H1 (cell line): ENCODE measurements around the gene WLS. TPM values are rescaled to one million over a fixed set of nuclear protein-coding genes. Genes with fewer than 3 reads are reported as not detected.

Experiments used
- CTCF ChIA-PET: fragments of 300-600 bp; sonication (Branson Sonifier 250); formaldehyde crosslinking; loops from one replicate; lab custom pipeline; 2021; ENCODE audit not compliant: partially characterized antibody; lab: Charles Lee
- POLR2A ChIA-PET: fragments of 300-600 bp; sonication (Branson Sonifier 250); formaldehyde crosslinking; loops from one replicate; lab custom pipeline; 2021; ENCODE audit warnings: inconsistent platforms; ENCODE audit not compliant: partially characterized antibody; lab: Charles Lee
- DNase-seq, 2 experiments: peaks; one replicate each; pipeline versions ENCODE4 v3.0.0 to v3.0.0-alpha.2; 2010 to 2022; ENCODE audit warnings: low spot score in 2 of 2, low read depth in 1 of 2, mixed read lengths in 1 of 2
- FAIRE-seq: peaks from 2 replicates; lab custom pipeline; 2011; peaks lifted over from hg19 to GRCh38; lab: Jason Lieb, UNC
- H2AFZ ChIP-seq: 2 replicates; pipeline ENCODE4 v1.8.1; 2012; ENCODE audit warnings: low read length, inconsistent platforms
- H2AK5ac ChIP-seq: 2 replicates; pipeline ENCODE4 v1.6.1; 2013; ENCODE audit warnings: low read depth, low read length
- H2BK120ac ChIP-seq: replicated peaks from 2 replicates; pipeline ENCODE3; 2013; ENCODE audit warnings: low read depth, low read length, inconsistent platforms
- H2BK12ac ChIP-seq: 2 replicates; pipeline ENCODE4 v1.6.1; 2013; ENCODE audit warnings: low read depth, low read length
- H2BK15ac ChIP-seq: 2 replicates; pipeline ENCODE4 v1.6.1; 2013; ENCODE audit warnings: low read length
- H2BK20ac ChIP-seq: 2 replicates; pipeline ENCODE4 v1.6.1; 2013; ENCODE audit warnings: low read length
- H2BK5ac ChIP-seq: 2 replicates; pipeline ENCODE4 v1.6.1; 2013; ENCODE audit warnings: low read depth, low read length
- H3K14ac ChIP-seq: 2 replicates; pipeline ENCODE4 v1.6.1; 2013; ENCODE audit warnings: inconsistent platforms; ENCODE audit not compliant: insufficient read length
- H3K18ac ChIP-seq: 2 replicates; pipeline ENCODE4 v1.6.1; 2013; ENCODE audit warnings: low read length; ENCODE audit errors: extremely low read depth
- H3K23ac ChIP-seq: 2 replicates; pipeline ENCODE4 v1.6.1; 2013; ENCODE audit warnings: inconsistent platforms; ENCODE audit not compliant: insufficient read length
- H3K23me2 ChIP-seq: 2 replicates; pipeline ENCODE4 v1.6.1; 2013; ENCODE audit warnings: low read depth, low read length
- H3K27ac ChIP-seq: 2 replicates; pipeline ENCODE4 v1.6.1; 2011; ENCODE audit warnings: low read depth, low read length, inconsistent platforms
- H3K27me3 ChIP-seq, 4 experiments: replicated peaks in 1 of 4; 1 replicate in 1 of 4; 2 replicates in 3 of 4; pipeline versions ENCODE4 v1.6.1 to v1.8.1; 2011 to 2013; ENCODE audit warnings: low read length in 3 of 4, mild to moderate bottlenecking in 3 of 4, inconsistent platforms in 2 of 4, mixed read lengths in 2 of 4, moderate library complexity in 1 of 4; ENCODE audit not compliant: control insufficient read depth in 3 of 4, insufficient read depth in 3 of 4; ENCODE audit errors: extremely low read depth in 1 of 4
- H3K36me3 ChIP-seq, 4 experiments: 2 replicates each; pipeline versions ENCODE4 v1.6.1 to v1.8.1; 2011 to 2013; ENCODE audit warnings: mild to moderate bottlenecking in 4 of 4, low read length in 3 of 4, moderate library complexity in 2 of 4, control low read depth in 1 of 4, inconsistent platforms in 1 of 4; ENCODE audit not compliant: insufficient read depth in 4 of 4, control insufficient read depth in 2 of 4
- H3K4ac ChIP-seq: replicated peaks from 2 replicates; pipeline ENCODE3; 2013; ENCODE audit warnings: low read length, low read depth, mixed read lengths, inconsistent platforms; ENCODE audit not compliant: insufficient read length
- H3K4me1 ChIP-seq, 4 experiments: replicated peaks in 1 of 4; 1 replicate in 1 of 4; 2 replicates in 3 of 4; pipeline versions ENCODE4 v1.6.1 to v1.8.1; 2011 to 2013; ENCODE audit warnings: low read length in 3 of 4, inconsistent platforms in 2 of 4, mixed read lengths in 1 of 4; ENCODE audit not compliant: insufficient read depth in 4 of 4, control insufficient read depth in 3 of 4
- H3K4me2 ChIP-seq, 2 experiments: 2 replicates each; pipeline versions ENCODE4 v1.6.1 to v1.8.1; 2011 to 2013; ENCODE audit warnings: low read depth in 2 of 2, low read length in 2 of 2, control low read depth in 1 of 2, inconsistent platforms in 1 of 2, mild to moderate bottlenecking in 1 of 2; ENCODE audit not compliant: insufficient read depth in 1 of 2
- H3K4me3 ChIP-seq, 4 experiments: fragments of 200-600, 300-600 bp in 1 of 4; sonication (generic), shearing (Covaris generic), sonication (Bioruptor Twin) in 1 of 4; 2 replicates each; pipeline versions ENCODE4 v1.5.1 to v1.8.1; 2011 to 2016; ENCODE audit warnings: low read length in 4 of 4, low read depth in 3 of 4, control low read depth in 2 of 4, inconsistent platforms in 2 of 4, mild to moderate bottlenecking in 2 of 4, mixed read lengths in 1 of 4, moderate library complexity in 1 of 4; ENCODE audit not compliant: insufficient read depth in 2 of 4; ENCODE audit errors: extremely low read depth in 1 of 4
- H3K56ac ChIP-seq: replicated peaks from 2 replicates; pipeline ENCODE3; 2013; ENCODE audit warnings: low read depth, mild to moderate bottlenecking, mixed read lengths, low read length, inconsistent platforms; ENCODE audit not compliant: insufficient read length
- H3K79me1 ChIP-seq: 2 replicates; pipeline ENCODE4 v1.6.1; 2013; ENCODE audit warnings: low read depth, low read length, control low read depth
- H3K79me2 ChIP-seq, 2 experiments: 2 replicates each; pipeline versions ENCODE4 v1.6.1 to v1.8.1; 2012 to 2013; ENCODE audit warnings: low read length in 2 of 2, mild to moderate bottlenecking in 2 of 2, inconsistent platforms in 1 of 2; ENCODE audit not compliant: insufficient read depth in 2 of 2, control insufficient read depth in 1 of 2
- H3K9ac ChIP-seq, 4 experiments: replicated peaks in 1 of 4; 1 replicate in 1 of 4; 2 replicates in 3 of 4; pipeline versions ENCODE4 v1.6.1 to v1.8.1; 2011 to 2013; ENCODE audit warnings: low read depth in 3 of 4, low read length in 3 of 4, control low read depth in 2 of 4, mild to moderate bottlenecking in 2 of 4, moderate library complexity in 2 of 4, inconsistent platforms in 1 of 4; ENCODE audit errors: extremely low read depth in 1 of 4
- H3K9me3 ChIP-seq, 2 experiments: 2 replicates each; pipeline versions ENCODE4 v1.6.1 to v1.8.1; 2012 to 2013; ENCODE audit warnings: mild to moderate bottlenecking in 2 of 2, moderate library complexity in 2 of 2, control low read depth in 1 of 2, inconsistent platforms in 1 of 2, low read depth in 1 of 2, low read length in 1 of 2, mixed read lengths in 1 of 2; ENCODE audit not compliant: insufficient read depth in 2 of 2
- H4K20me1 ChIP-seq, 2 experiments: replicated peaks in 1 of 2; 2 replicates each; pipeline versions ENCODE3 to v1.8.1; 2011 to 2013; ENCODE audit warnings: inconsistent platforms in 2 of 2, low read length in 2 of 2, mild to moderate bottlenecking in 1 of 2; ENCODE audit not compliant: insufficient read depth in 2 of 2, control insufficient read depth in 1 of 2
- H4K5ac ChIP-seq: 2 replicates; pipeline ENCODE4 v1.6.1; 2013; ENCODE audit warnings: low read length, low read depth, mixed read lengths, inconsistent platforms; ENCODE audit not compliant: insufficient read length
- H4K8ac ChIP-seq: 2 replicates; pipeline ENCODE4 v1.8.0; 2013; ENCODE audit warnings: mild to moderate bottlenecking, moderate library complexity, low read length, inconsistent platforms; ENCODE audit not compliant: insufficient read depth; ENCODE audit errors: extremely low read depth
- H4K91ac ChIP-seq: replicated peaks from 2 replicates; pipeline ENCODE3; 2013; ENCODE audit warnings: low read length, mixed read lengths, inconsistent platforms; ENCODE audit not compliant: insufficient read length
- ATF3 ChIP-seq: IDR thresholded peaks from 2 replicates; pipeline ENCODE4 v1.6.1; 2011; ENCODE audit warnings: low read depth, mild to moderate bottlenecking, low read length; ENCODE audit not compliant: insufficient read depth
- JUN ChIP-seq: IDR thresholded peaks from 2 replicates; pipeline ENCODE4 v1.6.1; 2011; ENCODE audit warnings: low read depth, mild to moderate bottlenecking, improper control_type of control experiment, low read length
- WGBS, 2 experiments: shearing (Covaris generic) in 1 of 2; methylation state at CpG; one replicate each; pipeline versions ENCODE4 v1.1.6 to v1.1.7; 2013 to 2015; ENCODE audit warnings: low lambda C conversion rate in 2 of 2, mixed read lengths in 2 of 2, inconsistent platforms in 1 of 2, low coverage in 1 of 2, missing lambda C conversion rate in 1 of 2; ENCODE audit not compliant: insufficient replicate concordance in 2 of 2, insufficient coverage in 1 of 2, insufficient read length in 1 of 2; ENCODE audit errors: extremely low coverage in 1 of 2, missing lambda C conversion rate in 1 of 2; 5-methylcytosine and 5-hydroxymethylcytosine counted together
- polyA plus RNA-seq, 7 experiments: library from polyadenylated mRNA; depleted of rRNA in 3 of 7; stranded (reverse) in 5 of 7; unstranded in 2 of 7; fragments of >200 nt in 5 of 7; fragments of 200-250 nt in 2 of 7; gene quantifications; 1 replicate in 5 of 7; 2 replicates in 1 of 7; 4 replicates in 1 of 7; pipeline versions ENCODE4 v1.2.1 to v1.2.3, GENCODE V29; 2011 to 2013; ENCODE audit warnings: missing spikeins in 2 of 7, mixed read lengths in 2 of 7
- total RNA-seq: library from RNA; stranded (reverse); fragmentation: NEBNext Ultra II Directional; extraction: Animal tissue kit (Norgen Biotek cat#: 25700); gene quantifications from 2 replicates; pipeline ENCODE4 v1.2.1, GENCODE V29; 2021

The WLS gene
- total and polyA plus RNA-seq, 2 of the 8 experiments (the other 6 are each of a cell fraction or from before 2014, with no cell fraction given), result 1.2 to 2.7 TPM

GRCh38 chr1:68158837-68159236 is 73.5 kb downstream of the WLS start:
- Histone ChIP-seq H3K4me2 (no peak overlapping the region), H4K8ac (no peak overlapping the region), H3K79me1 (no peaks in the 10 kb centered on the region), H3K18ac (no peak overlapping the region), H4K20me1 (no peaks in the 10 kb centered on the region), H4K91ac (no peak overlapping the region), H3K14ac (no peak overlapping the region), H3K79me2 (no peaks in the 10 kb centered on the region), H2AFZ (no peak overlapping the region), H3K27ac (no peak overlapping the region), H3K4ac (no peak overlapping the region), H2BK5ac (no peak overlapping the region), H3K56ac (no peak overlapping the region), H3K9me3 (no peaks in the 10 kb centered on the region), H3K23ac (no peak overlapping the region), H2BK120ac (no peak overlapping the region), H2BK12ac (no peak overlapping the region), H2BK20ac (no peak overlapping the region), H3K4me1 (no peaks in the 10 kb centered on the region), H3K36me3 (no peaks in the 10 kb centered on the region), H3K23me2 (no peaks in the 10 kb centered on the region), H3K4me3 (no peak overlapping the region), H2AK5ac (no peak overlapping the region), H4K5ac (no peak overlapping the region), H3K9ac (no peak overlapping the region), H3K27me3 (no peaks in the 10 kb centered on the region), H2BK15ac (no peak overlapping the region)
- WGBS, 2 experiments, result 77% methylated on average over 8 of the region's 8 CpGs; no CpG with 5 or more reads in 1 of the 2 experiments
- FAIRE-seq (no peak), DNase-seq (no peak)
- CTCF ChIA-PET, result interaction anchor here (1.0 to 2.2 kb wide), 8 partner anchors 8 to 215 kb away, joined by 3 to 18 read pairs (median 4); no protein-coding TSS in a partner anchor
- POLR2A ChIA-PET, result no interaction called here
- no peak for TF ChIP-seq JUN
- no peak for TF ChIP-seq ATF3
